C4-2B (cell line): ENCODE measurements around the gene MB.

ENCODE experiments used
- ZFX ChIP-seq: fragments of 450-650 bp; IDR thresholded peaks from 2 replicates; pipeline ENCODE4 v1.6.1; 2017
- TF ChIP-seq, protein P1 (sequence below): fragments of 450-650 bp; conservative IDR thresholded peaks from 2 replicates; pipeline ENCODE4 v1.5.1; 2017; ENCODE audit warnings: mild to moderate bottlenecking

DNA sequence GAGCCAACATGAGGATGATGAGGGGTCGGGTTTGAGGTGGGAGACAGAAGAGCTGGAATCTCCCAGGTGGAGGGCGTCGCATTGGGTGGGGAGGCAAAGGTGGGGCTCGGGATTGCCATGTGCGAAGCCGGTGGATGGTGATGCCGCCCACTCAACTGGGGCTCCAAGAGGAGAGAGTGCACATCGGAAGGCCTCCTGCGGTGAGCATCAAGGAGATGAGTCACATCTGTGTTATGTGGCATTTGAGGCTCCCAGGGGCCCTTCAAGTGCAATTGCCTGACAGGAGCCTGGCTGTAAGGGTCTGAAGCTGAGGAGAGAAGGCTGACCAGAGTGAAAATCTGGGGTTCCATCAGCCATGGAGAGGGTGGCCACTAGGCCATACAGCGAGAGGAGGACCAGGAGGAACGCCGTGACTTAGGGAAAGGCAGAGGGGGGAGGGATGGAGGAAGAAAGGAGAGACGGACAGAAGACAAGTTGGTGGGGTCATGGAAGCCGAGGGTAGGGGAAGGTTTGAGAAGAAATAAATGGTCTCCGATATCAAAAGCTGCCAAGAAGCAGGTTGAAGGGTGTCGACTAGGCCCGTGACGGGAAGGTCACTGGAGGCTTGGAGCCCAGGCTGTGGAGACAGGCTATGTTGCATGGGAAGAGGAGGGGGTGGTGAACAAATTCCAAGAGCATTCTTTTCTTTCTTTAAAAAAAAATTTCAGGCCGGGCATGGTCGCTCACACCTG, 55.2 kb downstream of the MB start:
- TF ChIP-seq, protein P1, sequence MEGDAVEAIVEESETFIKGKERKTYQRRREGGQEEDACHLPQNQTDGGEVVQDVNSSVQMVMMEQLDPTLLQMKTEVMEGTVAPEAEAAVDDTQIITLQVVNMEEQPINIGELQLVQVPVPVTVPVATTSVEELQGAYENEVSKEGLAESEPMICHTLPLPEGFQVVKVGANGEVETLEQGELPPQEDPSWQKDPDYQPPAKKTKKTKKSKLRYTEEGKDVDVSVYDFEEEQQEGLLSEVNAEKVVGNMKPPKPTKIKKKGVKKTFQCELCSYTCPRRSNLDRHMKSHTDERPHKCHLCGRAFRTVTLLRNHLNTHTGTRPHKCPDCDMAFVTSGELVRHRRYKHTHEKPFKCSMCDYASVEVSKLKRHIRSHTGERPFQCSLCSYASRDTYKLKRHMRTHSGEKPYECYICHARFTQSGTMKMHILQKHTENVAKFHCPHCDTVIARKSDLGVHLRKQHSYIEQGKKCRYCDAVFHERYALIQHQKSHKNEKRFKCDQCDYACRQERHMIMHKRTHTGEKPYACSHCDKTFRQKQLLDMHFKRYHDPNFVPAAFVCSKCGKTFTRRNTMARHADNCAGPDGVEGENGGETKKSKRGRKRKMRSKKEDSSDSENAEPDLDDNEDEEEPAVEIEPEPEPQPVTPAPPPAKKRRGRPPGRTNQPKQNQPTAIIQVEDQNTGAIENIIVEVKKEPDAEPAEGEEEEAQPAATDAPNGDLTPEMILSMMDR, result no peak
- TF ChIP-seq ZFX, result no peak
